Measurements from ENCODE around the gene UNC50.

DNA sequence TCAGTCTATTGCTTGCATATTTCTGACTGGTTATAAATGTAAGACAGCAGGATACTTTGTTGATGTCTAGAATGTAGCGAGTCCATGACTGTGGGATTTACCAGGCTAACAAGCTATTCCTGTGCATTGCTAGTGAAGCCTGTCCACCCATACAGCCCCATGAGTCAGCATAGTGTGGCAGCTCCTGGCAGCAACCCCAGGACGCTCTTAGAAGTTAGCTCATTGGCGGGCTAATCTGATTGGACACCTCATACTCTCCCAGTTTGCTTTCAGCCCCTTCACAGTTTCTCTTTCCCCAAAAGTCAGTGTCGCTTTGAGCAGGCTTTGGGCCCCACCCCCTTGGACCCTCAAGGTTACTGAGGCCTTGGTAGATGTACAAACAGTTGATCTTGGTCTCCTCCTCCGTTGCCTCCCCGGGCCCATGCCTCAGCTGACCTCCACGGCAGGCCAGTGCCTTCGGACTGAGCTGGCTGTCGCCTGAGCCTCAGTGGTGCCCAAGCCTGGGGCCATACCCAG, 48.1 kb upstream of the UNC50 start:
- TF ChIP-seq CTCF (IDR thresholded peaks at IDR 0.05): no peak
- TF ChIP-seq POLR2A (IDR thresholded peaks at IDR 0.05): no peak
